Measurements from ENCODE around the gene LRRC32.

Gene LRRC32

GRCh38 chr11:76617553-76618265 is 52.8 kb downstream of the LRRC32 start:
- Histone ChIP-seq H3K9ac (no peak overlapping the region), H2AFZ (ENCODE audit: low read depth) (no peak overlapping the region), H3K36me3 (ENCODE audit: insufficient read depth) (no peaks in the 10 kb centered on the region), H3K4me2 (no peak overlapping the region), H3K79me2 (ENCODE audit: insufficient read depth, low read depth) (no peaks in the 10 kb centered on the region), H3K4me1 (ENCODE audit: low read depth, poor library complexity, severe bottlenecking) (no peaks in the 10 kb centered on the region), H3K4me3 (IDR thresholded peaks at IDR 0.05; ENCODE audit: insufficient read depth, low read depth, low read length) (no peak overlapping the region), H3K27me3 (ENCODE audit: insufficient read depth, low read depth) (no peaks in the 10 kb centered on the region), H4K20me1 (ENCODE audit: insufficient read depth) (no peaks in the 10 kb centered on the region), H3K27ac (no peak overlapping the region)
- TF ChIP-seq CTCF (conservative IDR thresholded peaks at IDR 0.05; ENCODE audit: low read depth, low read length) = no peak

- Histone ChIP-seq H3K27me3 (ENCODE audit: insufficient read depth, low read depth) (no peaks in the 10 kb centered on the region), H3K27ac (no peak overlapping the region), H3K4me3 (IDR thresholded peaks at IDR 0.05; ENCODE audit: insufficient read depth, low read depth, low read length) (no peak overlapping the region), H3K9ac (no peak overlapping the region), H3K36me3 (ENCODE audit: insufficient read depth) (no peaks in the 10 kb centered on the region), H2AFZ (ENCODE audit: low read depth) (no peak overlapping the region), H3K79me2 (ENCODE audit: insufficient read depth, low read depth) (no peaks in the 10 kb centered on the region), H4K20me1 (ENCODE audit: insufficient read depth) (no peaks in the 10 kb centered on the region), H3K4me2 (no peak overlapping the region), H3K4me1 (ENCODE audit: low read depth, poor library complexity, severe bottlenecking) (no peaks in the 10 kb centered on the region)
- TF ChIP-seq CTCF (conservative IDR thresholded peaks at IDR 0.05; ENCODE audit: low read depth, low read length) = no peak
Measured at GRCh38 chr11:76616676-76617552, 53.6 kb downstream of the LRRC32 start.

GRCh38 chr11:76615950-76616349 is 54.6 kb downstream of the LRRC32 start:
- no peak for TF ChIP-seq CTCF (conservative IDR thresholded peaks at IDR 0.05; ENCODE audit: low read depth, low read length)
- Histone ChIP-seq H4K20me1 (ENCODE audit: insufficient read depth) (no peaks in the 10 kb centered on the region), H3K27me3 (ENCODE audit: insufficient read depth, low read depth) (no peaks in the 10 kb centered on the region), H3K27ac (no peak overlapping the region), H3K36me3 (ENCODE audit: insufficient read depth) (no peaks in the 10 kb centered on the region), H3K79me2 (ENCODE audit: insufficient read depth, low read depth) (no peaks in the 10 kb centered on the region), H3K4me1 (ENCODE audit: low read depth, poor library complexity, severe bottlenecking) (no peaks in the 10 kb centered on the region), H3K9ac (no peak overlapping the region), H2AFZ (ENCODE audit: low read depth) (no peak overlapping the region), H3K4me3 (IDR thresholded peaks at IDR 0.05; ENCODE audit: insufficient read depth, low read depth, low read length) (no peak overlapping the region), H3K4me2 (no peak overlapping the region)

GRCh38 chr11:76614471-76615179 is 55.9 kb downstream of the LRRC32 start:
- no peak overlapping the region for H2AFZ ChIP-seq (ENCODE audit: low read depth)
- H3K9ac ChIP-seq = no peak overlapping the region
- no peak overlapping the region for H3K27ac ChIP-seq
- no peak overlapping the region for H3K4me3 ChIP-seq (IDR thresholded peaks at IDR 0.05; ENCODE audit: insufficient read depth, low read depth, low read length)
- H3K36me3 ChIP-seq (ENCODE audit: insufficient read depth) = no peaks in the 10 kb centered on the region
- H3K27me3 ChIP-seq (ENCODE audit: insufficient read depth, low read depth) = no peaks in the 10 kb centered on the region
- H4K20me1 ChIP-seq (ENCODE audit: insufficient read depth) = no peaks in the 10 kb centered on the region
- no peaks in the 10 kb centered on the region for H3K4me1 ChIP-seq (ENCODE audit: low read depth, poor library complexity, severe bottlenecking)
- TF ChIP-seq CTCF (conservative IDR thresholded peaks at IDR 0.05; ENCODE audit: low read depth, low read length) = no peak
- no peaks in the 10 kb centered on the region for H3K79me2 ChIP-seq (ENCODE audit: insufficient read depth, low read depth)
- no peak overlapping the region for H3K4me2 ChIP-seq

Measured in KMS-11 (cell line).